Measurements from ENCODE around the gene CNPY1. TPM values are rescaled to one million over a fixed set of nuclear protein-coding genes. Genes with fewer than 3 reads are reported as not detected.

The CNPY1 gene
- total and polyA plus RNA-seq, 2 donors (not counting 1 experiment from before 2014, with no cell fraction given), result not detected

DNA sequence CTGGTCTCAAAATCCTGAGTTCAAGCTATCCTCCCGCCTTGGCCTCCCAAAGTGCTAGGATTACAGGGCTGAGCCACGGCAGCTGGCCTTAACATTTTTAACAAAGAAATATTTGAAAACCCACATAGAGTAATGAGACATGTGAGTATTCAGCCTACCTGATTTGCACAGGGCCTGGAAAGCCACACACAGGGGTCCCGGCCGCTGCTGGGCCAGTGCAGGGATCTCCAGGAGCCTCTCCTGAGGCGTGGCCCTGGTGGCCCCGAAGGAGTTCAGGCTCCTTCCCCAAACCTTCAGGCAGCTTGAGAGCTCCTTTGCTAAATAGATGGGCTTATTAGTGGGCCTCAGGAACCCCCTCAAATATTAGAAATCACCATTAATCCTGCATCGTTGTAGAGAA, 18.7 kb downstream of the CNPY1 start:
- no peak overlapping the region for H3K27ac ChIP-seq (ENCODE audit: low read length in 2 of 2)
- H3K4me2 ChIP-seq (replicated peaks; ENCODE audit: low read depth, low read length, poor library complexity, severe bottlenecking), result no peak overlapping the region
- H3K9me3 ChIP-seq (ENCODE audit: control extremely low read depth in 1 of 3, control insufficient read depth in 2 of 3, insufficient read depth in 1 of 3, low read length in 2 of 3), result peaks cover 0 to 3% (median 0%) of the 10 kb centered on the region in 3 donors
- no peak overlapping the region for H3K4me3 ChIP-seq (ENCODE audit: control extremely low read depth in 1 of 5, extremely low read depth in 1 of 5, insufficient read depth in 1 of 5, low read depth in 2 of 5, low read length in 4 of 5)
- no peak for TF ChIP-seq EZH2 (IDR thresholded peaks at IDR 0.05; ENCODE audit: borderline replicate concordance, insufficient read depth, low read depth, low read length, poor library complexity, severe bottlenecking)
- TF ChIP-seq, protein P1, sequence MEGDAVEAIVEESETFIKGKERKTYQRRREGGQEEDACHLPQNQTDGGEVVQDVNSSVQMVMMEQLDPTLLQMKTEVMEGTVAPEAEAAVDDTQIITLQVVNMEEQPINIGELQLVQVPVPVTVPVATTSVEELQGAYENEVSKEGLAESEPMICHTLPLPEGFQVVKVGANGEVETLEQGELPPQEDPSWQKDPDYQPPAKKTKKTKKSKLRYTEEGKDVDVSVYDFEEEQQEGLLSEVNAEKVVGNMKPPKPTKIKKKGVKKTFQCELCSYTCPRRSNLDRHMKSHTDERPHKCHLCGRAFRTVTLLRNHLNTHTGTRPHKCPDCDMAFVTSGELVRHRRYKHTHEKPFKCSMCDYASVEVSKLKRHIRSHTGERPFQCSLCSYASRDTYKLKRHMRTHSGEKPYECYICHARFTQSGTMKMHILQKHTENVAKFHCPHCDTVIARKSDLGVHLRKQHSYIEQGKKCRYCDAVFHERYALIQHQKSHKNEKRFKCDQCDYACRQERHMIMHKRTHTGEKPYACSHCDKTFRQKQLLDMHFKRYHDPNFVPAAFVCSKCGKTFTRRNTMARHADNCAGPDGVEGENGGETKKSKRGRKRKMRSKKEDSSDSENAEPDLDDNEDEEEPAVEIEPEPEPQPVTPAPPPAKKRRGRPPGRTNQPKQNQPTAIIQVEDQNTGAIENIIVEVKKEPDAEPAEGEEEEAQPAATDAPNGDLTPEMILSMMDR (IDR thresholded peaks at IDR 0.05), result no peak
- Mint-ChIP-seq H3K4me1 (peaks cover under 1% of the 10 kb centered on the region), H3K27ac (no peak overlapping the region), H3K27me3 (peaks cover 49% of the 10 kb centered on the region), H3K4me3 (no peak overlapping the region), H3K9me3 (ENCODE audit: insufficient read depth) (no peaks in the 10 kb centered on the region)
- 88% methylated on average over 3 of the region's 7 CpGs for WGBS (ENCODE audit: insufficient coverage)
- no peaks in the 10 kb centered on the region for H3K79me2 ChIP-seq (ENCODE audit: control insufficient read depth, insufficient read depth, low read length)
- peaks cover 0 to 45% (median 18%) of the 10 kb centered on the region in 4 experiments for H3K27me3 ChIP-seq (replicated peaks in 1 of 4; ENCODE audit: control extremely low read depth in 1 of 4, control insufficient read depth in 3 of 4, insufficient read depth in 4 of 4, low read length in 3 of 4)
- H4K20me1 ChIP-seq (ENCODE audit: control insufficient read depth, insufficient read depth, low read length, poor library complexity, severe bottlenecking), result no peaks in the 10 kb centered on the region
- ChIA-PET POLR2A (interaction anchor here (0.7 kb wide), 1 partner anchor 26 kb away, joined by 3 read pairs; no protein-coding TSS in a partner anchor), CTCF (interaction anchor here (1.1 kb wide), 1 partner anchor 16 kb away, joined by 4 read pairs; no protein-coding TSS in a partner anchor)
- no peak for DNase-seq
- H2AFZ ChIP-seq (ENCODE audit: insufficient read depth, low read depth, low read length, poor library complexity, severe bottlenecking), result no peak overlapping the region
- H3K36me3 ChIP-seq (replicated peaks in 1 of 2; ENCODE audit: control extremely low read depth in 1 of 2, control insufficient read depth in 1 of 2, extremely low read depth in 1 of 2, insufficient read depth in 2 of 2, low read length in 1 of 2), result no peaks in the 10 kb centered on the region
- peaks cover under 1% of the 10 kb centered on the region in 2 donors for H3K4me1 ChIP-seq (ENCODE audit: control insufficient read depth in 2 of 2, insufficient read depth in 2 of 2, low read length in 2 of 2)
- H3K9ac ChIP-seq (ENCODE audit: low read length), result no peak overlapping the region
- intact Hi-C loops (cut with micrococcal nuclease), result no loop called here
- no peak for ATAC-seq (ENCODE audit: low read depth)

DNA sequence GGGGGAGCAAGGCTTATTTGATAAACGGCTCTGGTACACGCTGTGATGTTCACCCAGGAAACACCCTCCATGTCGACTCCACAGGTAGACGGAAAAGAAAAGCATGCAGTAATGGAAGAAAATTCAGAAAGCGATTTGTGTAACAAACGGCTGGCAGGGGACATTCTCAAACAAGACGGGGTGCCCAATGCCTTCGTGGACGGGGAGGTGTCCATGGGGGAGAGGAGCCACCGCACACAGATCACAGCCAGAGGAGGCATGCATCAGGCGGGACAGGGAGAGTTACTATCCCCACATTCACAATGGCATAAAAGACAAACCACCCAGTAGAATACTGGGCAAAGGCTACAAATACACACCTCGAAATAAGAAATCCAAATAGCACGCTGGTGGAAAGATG, 20.1 kb downstream of the CNPY1 start:
- no peak overlapping the region for H3K27ac Mint-ChIP-seq
- Histone ChIP-seq H3K27ac (ENCODE audit: low read length in 2 of 2) (no peak overlapping the region), H3K9ac (ENCODE audit: low read length) (no peak overlapping the region), H3K4me3 (ENCODE audit: control extremely low read depth in 1 of 5, extremely low read depth in 1 of 5, insufficient read depth in 1 of 5, low read depth in 2 of 5, low read length in 4 of 5) (no peak overlapping the region), H2AFZ (ENCODE audit: insufficient read depth, low read depth, low read length, poor library complexity, severe bottlenecking) (no peak overlapping the region), H3K27me3 (replicated peaks in 1 of 4; ENCODE audit: control extremely low read depth in 1 of 4, control insufficient read depth in 3 of 4, insufficient read depth in 4 of 4, low read length in 3 of 4) (peaks cover 0 to 32% (median 9%) of the 10 kb centered on the region in 4 experiments), H3K79me2 (ENCODE audit: control insufficient read depth, insufficient read depth, low read length) (no peaks in the 10 kb centered on the region), H3K4me2 (replicated peaks; ENCODE audit: low read depth, low read length, poor library complexity, severe bottlenecking) (no peak overlapping the region), H3K9me3 (ENCODE audit: control extremely low read depth in 1 of 3, control insufficient read depth in 2 of 3, insufficient read depth in 1 of 3, low read length in 2 of 3) (no peaks in the 10 kb centered on the region), H3K36me3 (replicated peaks in 1 of 2; ENCODE audit: control extremely low read depth in 1 of 2, control insufficient read depth in 1 of 2, extremely low read depth in 1 of 2, insufficient read depth in 2 of 2, low read length in 1 of 2) (no peaks in the 10 kb centered on the region), H4K20me1 (ENCODE audit: control insufficient read depth, insufficient read depth, low read length, poor library complexity, severe bottlenecking) (no peaks in the 10 kb centered on the region), H3K4me1 (ENCODE audit: control insufficient read depth in 2 of 2, insufficient read depth in 2 of 2, low read length in 2 of 2) (no peaks in the 10 kb centered on the region)
- no peaks in the 10 kb centered on the region for H3K9me3 Mint-ChIP-seq (ENCODE audit: insufficient read depth)
- ChIA-PET CTCF (interaction anchor here (0.7 kb wide), 1 partner anchor 113 kb away, joined by 3 read pairs; no protein-coding TSS in a partner anchor), POLR2A (no interaction called here)
- ATAC-seq (ENCODE audit: low read depth) (no peak), DNase-seq (no peak)
- peaks cover 41% of the 10 kb centered on the region for H3K27me3 Mint-ChIP-seq
- WGBS (ENCODE audit: insufficient coverage), result 84% methylated on average over 10 of the region's 13 CpGs
- H3K4me1 Mint-ChIP-seq, result no peaks in the 10 kb centered on the region
- TF ChIP-seq, protein P1 (IDR thresholded peaks at IDR 0.05), result no peak
- TF ChIP-seq EZH2 (IDR thresholded peaks at IDR 0.05; ENCODE audit: borderline replicate concordance, insufficient read depth, low read depth, low read length, poor library complexity, severe bottlenecking), result no peak
- intact Hi-C loops (cut with micrococcal nuclease), result no loop called here
- no peak overlapping the region for H3K4me3 Mint-ChIP-seq
